Esophagus muscularis mucosa (tissue), 4 donors: ENCODE data around the gene AKAP9. TPM values are rescaled to one million over a fixed set of nuclear protein-coding genes. Genes with fewer than 3 reads are reported as not detected.

Experiments used
- DNase-seq: peaks from one replicate; pipeline ENCODE4 v3.0.0-alpha.2; 2017; ENCODE audit errors: extremely low spot score
- H3K27ac ChIP-seq, 4 donors: fragments of 200-600 bp; sonication (generic); replicated peaks in 1 of 4; 1 replicate in 3 of 4; 2 replicates in 1 of 4; pipeline ENCODE4 v1.5.1; 2016 to 2019; ENCODE audit warnings: mild to moderate bottlenecking in 1 of 4
- H3K27me3 ChIP-seq, 4 donors: fragments of 200-600 bp; sonication (generic); one replicate each; pipeline versions ENCODE4 v1.5.1 to v1.6.0; 2016 to 2019
- H3K36me3 ChIP-seq, 4 donors: fragments of 200-600 bp; sonication (generic); one replicate each; pipeline ENCODE4 v1.5.1; 2016 to 2019
- H3K4me1 ChIP-seq, 4 donors: fragments of 200-600 bp; sonication (generic); one replicate each; pipeline ENCODE4 v1.5.1; 2016 to 2019
- H3K4me3 ChIP-seq, 4 donors: fragments of 200-600 bp; sonication (generic); 1 replicate in 2 of 4; 2 replicates in 2 of 4; pipeline ENCODE4 v1.5.1; 2016 to 2019; ENCODE audit warnings: mild to moderate bottlenecking in 4 of 4, moderate library complexity in 1 of 4
- H3K9me3 ChIP-seq, 4 donors: fragments of 200-600 bp; sonication (generic); 1 replicate in 3 of 4; 2 replicates in 1 of 4; pipeline ENCODE4 v1.5.1; 2016 to 2019
- EP300 ChIP-seq: sonication (generic); formaldehyde crosslinking; IDR thresholded peaks from one replicate; pipeline ENCODE4 v1.6.1; 2017; ENCODE audit warnings: antibody characterized with exemption
- POLR2A ChIP-seq: fragments of 450-650 bp; IDR thresholded peaks from one replicate; pipeline ENCODE4 v1.6.1; 2017; ENCODE audit warnings: antibody characterized with exemption, moderate library complexity, mild to moderate bottlenecking, low read depth
- POLR2AphosphoS5 ChIP-seq, 2 donors: sonication (generic); formaldehyde crosslinking; IDR thresholded peaks; one replicate each; pipeline ENCODE4 v1.6.1; 2017; ENCODE audit warnings: antibody characterized with exemption in 2 of 2
- WGBS: methylation state at CpG from one replicate; pipeline ENCODE4 v1.1.5; 2018; 5-methylcytosine and 5-hydroxymethylcytosine counted together
- intact Hi-C: fragments of 100-400 bp; cut with DNase I; formaldehyde crosslinking; loops from one replicate; pipeline ENCODE4 v1.15.1; 2023
- total RNA-seq, 4 donors: library from RNA; depleted of rRNA; stranded (reverse); fragments of >200 nt; gene quantifications; one replicate each; pipeline versions ENCODE4 v1.1.0 to v1.2.1, GENCODE V29; 2016
- TF ChIP-seq, protein P1 (sequence below), 3 experiments: fragments of 200-600 bp in 2 of 3; fragments of 450-650 bp in 1 of 3; sonication (generic) in 2 of 3; IDR thresholded peaks; one replicate each; pipeline ENCODE4 v1.5.1; 2017 to 2019; ENCODE audit warnings: antibody characterized with exemption in 3 of 3, mild to moderate bottlenecking in 2 of 3, moderate library complexity in 1 of 3

Gene AKAP9
- total RNA-seq, 4 donors from 2014 or later, result 33.6 to 60.2 (median 39.3) TPM

DNA sequence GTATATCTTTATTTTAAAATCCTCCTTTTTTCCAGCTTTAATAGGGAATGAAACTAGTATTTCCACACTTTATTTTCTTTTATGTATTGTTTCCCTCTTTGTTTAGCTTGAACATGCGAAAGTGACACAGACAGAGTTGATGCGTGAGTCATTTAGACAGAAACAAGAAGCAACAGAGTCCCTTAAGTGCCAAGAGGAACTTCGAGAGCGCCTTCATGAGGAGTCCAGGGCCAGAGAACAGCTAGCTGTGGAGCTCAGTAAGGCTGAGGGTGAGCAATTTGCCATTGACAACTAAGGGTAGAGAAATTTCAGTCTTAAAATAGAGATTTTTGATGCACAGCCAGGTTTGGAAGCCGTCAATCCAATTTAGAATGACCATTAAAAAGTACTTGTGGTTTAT, 120.5 kb downstream of the AKAP9 start:
- H3K4me3 ChIP-seq, result no peak overlapping the region
- no peaks in the 10 kb centered on the region for H3K27me3 ChIP-seq
- 73% methylated on average over 5 of the region's 5 CpGs for WGBS
- peaks cover 0 to 37% (median 10%) of the 10 kb centered on the region in 4 donors for H3K36me3 ChIP-seq
- DNase-seq, result no peak
- H3K4me1 ChIP-seq, result peaks cover 9 to 39% (median 31%) of the 10 kb centered on the region in 4 donors
- H3K9me3 ChIP-seq, result no peaks in the 10 kb centered on the region
- no peak overlapping the region for H3K27ac ChIP-seq
- intact Hi-C loops, result no loop called here
- TF ChIP-seq POLR2AphosphoS5 (IDR thresholded peaks at IDR 0.05) (no peak), EP300 (no peak), POLR2A (no peak)
- TF ChIP-seq, protein P1, sequence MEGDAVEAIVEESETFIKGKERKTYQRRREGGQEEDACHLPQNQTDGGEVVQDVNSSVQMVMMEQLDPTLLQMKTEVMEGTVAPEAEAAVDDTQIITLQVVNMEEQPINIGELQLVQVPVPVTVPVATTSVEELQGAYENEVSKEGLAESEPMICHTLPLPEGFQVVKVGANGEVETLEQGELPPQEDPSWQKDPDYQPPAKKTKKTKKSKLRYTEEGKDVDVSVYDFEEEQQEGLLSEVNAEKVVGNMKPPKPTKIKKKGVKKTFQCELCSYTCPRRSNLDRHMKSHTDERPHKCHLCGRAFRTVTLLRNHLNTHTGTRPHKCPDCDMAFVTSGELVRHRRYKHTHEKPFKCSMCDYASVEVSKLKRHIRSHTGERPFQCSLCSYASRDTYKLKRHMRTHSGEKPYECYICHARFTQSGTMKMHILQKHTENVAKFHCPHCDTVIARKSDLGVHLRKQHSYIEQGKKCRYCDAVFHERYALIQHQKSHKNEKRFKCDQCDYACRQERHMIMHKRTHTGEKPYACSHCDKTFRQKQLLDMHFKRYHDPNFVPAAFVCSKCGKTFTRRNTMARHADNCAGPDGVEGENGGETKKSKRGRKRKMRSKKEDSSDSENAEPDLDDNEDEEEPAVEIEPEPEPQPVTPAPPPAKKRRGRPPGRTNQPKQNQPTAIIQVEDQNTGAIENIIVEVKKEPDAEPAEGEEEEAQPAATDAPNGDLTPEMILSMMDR (IDR thresholded peaks at IDR 0.05), result no peak

DNA sequence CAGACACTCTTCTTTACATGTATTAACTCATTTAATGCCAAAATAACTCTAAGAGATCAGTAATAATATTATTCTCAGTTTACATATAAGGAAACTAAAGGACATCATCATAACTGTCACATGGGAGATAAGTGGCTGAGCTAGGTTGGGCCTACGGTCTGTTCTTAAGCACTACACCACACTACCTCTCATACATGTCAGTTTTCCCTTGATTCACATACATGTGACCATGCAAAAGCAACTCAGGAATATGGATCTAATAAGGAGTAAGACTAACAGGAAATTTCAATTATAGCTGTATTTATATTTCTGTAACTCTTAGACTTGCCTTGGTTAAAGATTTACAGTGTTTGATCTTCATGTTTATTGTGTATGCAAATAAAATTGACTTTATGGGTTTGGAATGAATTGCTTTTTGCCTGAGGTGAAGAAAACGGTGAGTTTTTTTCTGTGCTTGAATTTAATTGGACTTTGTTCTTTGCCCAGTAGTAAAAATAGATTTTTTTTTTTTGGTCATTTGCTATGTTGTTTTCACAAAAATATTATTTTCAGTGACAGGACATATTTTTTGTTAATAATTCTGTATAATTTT, 123.9 kb downstream of the AKAP9 start:
- 89% methylated on average over 2 of the region's 2 CpGs for WGBS
- Histone ChIP-seq H3K4me3 (no peak overlapping the region), H3K4me1 (peaks cover 0 to 17% (median 4%) of the 10 kb centered on the region in 4 donors), H3K9me3 (no peaks in the 10 kb centered on the region), H3K27me3 (no peaks in the 10 kb centered on the region), H3K36me3 (peaks cover 8 to 59% (median 28%) of the 10 kb centered on the region in 4 donors), H3K27ac (no peak overlapping the region)
- intact Hi-C loops, result no loop called here
- TF ChIP-seq POLR2A, result no peak
- no peak for TF ChIP-seq EP300
- TF ChIP-seq, protein P1 (IDR thresholded peaks at IDR 0.05), result no peak
- TF ChIP-seq POLR2AphosphoS5 (IDR thresholded peaks at IDR 0.05), result no peak
- DNase-seq, result no peak

DNA sequence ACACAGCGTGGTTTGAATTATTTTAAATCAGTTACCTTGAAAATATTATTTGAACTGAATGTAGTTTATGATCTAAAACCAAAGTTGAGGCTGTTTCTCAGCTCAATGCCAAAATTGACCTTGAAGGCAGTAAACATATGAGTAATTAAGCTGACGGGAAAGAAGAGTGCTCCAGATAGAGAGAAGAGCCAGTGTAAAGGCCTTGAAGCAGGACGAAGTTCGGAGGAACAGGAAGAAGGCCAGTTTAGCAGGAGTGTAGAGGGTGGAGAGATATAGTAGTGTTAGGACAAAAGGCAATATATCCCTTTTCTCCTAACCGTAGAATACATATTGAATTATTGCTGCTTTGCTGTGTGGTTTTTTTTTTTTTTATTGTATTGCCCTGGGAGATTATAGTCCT, 130.4 kb downstream of the AKAP9 start:
- Histone ChIP-seq H3K4me1 (no peaks in the 10 kb centered on the region), H3K4me3 (no peak overlapping the region), H3K36me3 (peaks cover 13 to 70% (median 53%) of the 10 kb centered on the region in 4 donors), H3K9me3 (no peaks in the 10 kb centered on the region), H3K27me3 (no peaks in the 10 kb centered on the region), H3K27ac (no peak overlapping the region)
- DNase-seq, result no peak
- 82% methylated on average over 5 of the region's 5 CpGs for WGBS
- TF ChIP-seq, protein P1 (IDR thresholded peaks at IDR 0.05), result no peak
- TF ChIP-seq POLR2A (no peak), EP300 (no peak)
- intact Hi-C loops, result no loop called here

DNA sequence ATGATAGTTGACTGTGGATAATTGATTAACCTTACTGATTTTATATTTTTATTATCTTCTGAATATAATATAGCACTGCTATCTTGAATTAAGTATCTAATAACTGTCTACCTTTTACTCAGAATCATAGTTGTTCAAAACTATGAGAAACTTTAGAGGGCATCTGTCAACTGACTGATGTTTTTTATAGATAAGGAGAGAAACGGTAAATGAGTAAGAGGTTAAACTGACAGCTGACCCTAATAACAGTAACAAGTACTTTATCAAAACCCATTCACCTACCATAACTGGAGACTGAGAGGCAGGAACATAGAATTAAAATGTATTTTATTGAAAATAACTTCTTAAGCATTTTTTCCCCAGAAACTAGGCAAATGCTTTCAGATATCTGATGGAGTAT, 131.5 kb downstream of the AKAP9 start:
- intact Hi-C loops, result no loop called here
- no peaks in the 10 kb centered on the region for H3K27me3 ChIP-seq
- no peak overlapping the region for H3K4me3 ChIP-seq
- H3K9me3 ChIP-seq, result no peaks in the 10 kb centered on the region
- 100% methylated on average over 1 of the region's 1 CpG for WGBS
- peaks cover 8 to 75% (median 48%) of the 10 kb centered on the region in 4 donors for H3K36me3 ChIP-seq
- DNase-seq, result no peak
- H3K4me1 ChIP-seq, result no peaks in the 10 kb centered on the region
- no peak overlapping the region for H3K27ac ChIP-seq
- TF ChIP-seq POLR2AphosphoS5 (IDR thresholded peaks at IDR 0.05) (no peak), POLR2A (no peak), EP300 (no peak)
- TF ChIP-seq, protein P1 (IDR thresholded peaks at IDR 0.05), result no peak

DNA sequence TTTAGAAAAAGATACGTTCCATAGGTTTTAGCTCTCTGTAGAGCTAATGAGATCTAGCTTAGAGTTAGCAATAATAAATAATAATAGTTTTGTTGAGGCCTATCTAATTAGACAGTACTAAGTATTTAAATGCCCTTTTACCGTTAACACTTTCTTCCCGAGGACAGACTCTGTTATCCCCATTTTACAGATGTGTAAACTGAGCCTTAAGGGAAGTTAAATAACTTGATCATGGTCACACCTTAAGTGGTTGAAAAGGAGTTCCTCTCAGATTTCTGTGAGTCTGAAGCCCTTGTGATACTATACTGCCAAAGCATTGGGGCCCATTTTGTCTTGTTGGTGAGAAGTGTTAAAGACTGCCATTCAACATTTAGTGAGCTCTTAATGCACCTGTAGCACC, 132.0 kb downstream of the AKAP9 start:
- Histone ChIP-seq H3K4me3 (no peak overlapping the region), H3K9me3 (no peaks in the 10 kb centered on the region), H3K4me1 (no peaks in the 10 kb centered on the region), H3K27me3 (no peaks in the 10 kb centered on the region), H3K27ac (no peak overlapping the region), H3K36me3 (peaks cover 5 to 75% (median 47%) of the 10 kb centered on the region in 4 donors)
- TF ChIP-seq POLR2AphosphoS5 (IDR thresholded peaks at IDR 0.05), result no peak
- TF ChIP-seq EP300, result no peak
- no peak for TF ChIP-seq POLR2A
- intact Hi-C loops, result no loop called here
- 94% methylated on average over 3 of the region's 3 CpGs for WGBS
- no peak for DNase-seq
